ENCODE results near the gene PTK6.

The PTK6 gene

GRCh38 chr20:63491635-63492230, 45.4 kb downstream of the PTK6 start:
- ATAC-seq = no peak
- TF ChIP-seq, protein P1, sequence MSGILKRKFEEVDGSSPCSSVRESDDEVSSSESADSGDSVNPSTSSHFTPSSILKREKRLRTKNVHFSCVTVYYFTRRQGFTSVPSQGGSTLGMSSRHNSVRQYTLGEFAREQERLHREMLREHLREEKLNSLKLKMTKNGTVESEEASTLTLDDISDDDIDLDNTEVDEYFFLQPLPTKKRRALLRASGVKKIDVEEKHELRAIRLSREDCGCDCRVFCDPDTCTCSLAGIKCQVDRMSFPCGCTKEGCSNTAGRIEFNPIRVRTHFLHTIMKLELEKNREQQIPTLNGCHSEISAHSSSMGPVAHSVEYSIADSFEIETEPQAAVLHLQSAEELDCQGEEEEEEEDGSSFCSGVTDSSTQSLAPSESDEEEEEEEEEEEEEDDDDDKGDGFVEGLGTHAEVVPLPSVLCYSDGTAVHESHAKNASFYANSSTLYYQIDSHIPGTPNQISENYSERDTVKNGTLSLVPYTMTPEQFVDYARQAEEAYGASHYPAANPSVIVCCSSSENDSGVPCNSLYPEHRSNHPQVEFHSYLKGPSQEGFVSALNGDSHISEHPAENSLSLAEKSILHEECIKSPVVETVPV (CRISPR knock-in tag; IDR thresholded peaks at IDR 0.05) = no peak
- TF ChIP-seq TOX (CRISPR knock-in tag; IDR thresholded peaks at IDR 0.05; ENCODE audit: borderline replicate concordance) (no peak), CSDC2 (CRISPR knock-in tag; IDR thresholded peaks at IDR 0.05) (no peak)

- no peak for ATAC-seq
- no peak for TF ChIP-seq TCF4 (CRISPR knock-in tag; IDR thresholded peaks at IDR 0.05; ENCODE audit: borderline replicate concordance)
- no peak for TF ChIP-seq CREB5 (CRISPR knock-in tag; IDR thresholded peaks at IDR 0.05; ENCODE audit: low read depth)
- TF ChIP-seq TSHZ2 (CRISPR knock-in tag; IDR thresholded peaks at IDR 0.05) = no peak
- TF ChIP-seq ZNF8 (CRISPR knock-in tag; IDR thresholded peaks at IDR 0.05) = no peak
Measured at GRCh38 chr20:63491078-63491477, 46.1 kb downstream of the PTK6 start.

GRCh38 chr20:63490416-63490815, 46.8 kb downstream of the PTK6 start:
- no peak for ATAC-seq
- TF ChIP-seq ZFP30 (CRISPR knock-in tag; IDR thresholded peaks at IDR 0.05) (no peak), TOX (CRISPR knock-in tag; IDR thresholded peaks at IDR 0.05; ENCODE audit: borderline replicate concordance) (no peak), TSHZ2 (CRISPR knock-in tag; IDR thresholded peaks at IDR 0.05) (no peak), ZFP3 (CRISPR knock-in tag; IDR thresholded peaks at IDR 0.05) (no peak), ZNF8 (CRISPR knock-in tag; IDR thresholded peaks at IDR 0.05) (no peak), GLIS3 (CRISPR knock-in tag; IDR thresholded peaks at IDR 0.05) (no peak), SNAI2 (CRISPR knock-in tag; IDR thresholded peaks at IDR 0.05) (no peak), PPARA (CRISPR knock-in tag; IDR thresholded peaks at IDR 0.05; ENCODE audit: borderline replicate concordance) (no peak), OSR1 (CRISPR knock-in tag; IDR thresholded peaks at IDR 0.05) (no peak), CREB5 (CRISPR knock-in tag; IDR thresholded peaks at IDR 0.05; ENCODE audit: low read depth) (no peak), ZNF70 (CRISPR knock-in tag; IDR thresholded peaks at IDR 0.05) (no peak), POU6F1 (CRISPR knock-in tag; IDR thresholded peaks at IDR 0.05; ENCODE audit: borderline replicate concordance, low read depth) (no peak), BACH2 (CRISPR knock-in tag; IDR thresholded peaks at IDR 0.05; ENCODE audit: borderline replicate concordance) (no peak), ESRRG (CRISPR knock-in tag; IDR thresholded peaks at IDR 0.05) (no peak), ISL1 (CRISPR knock-in tag; IDR thresholded peaks at IDR 0.05) (no peak), ARNTL (CRISPR knock-in tag; IDR thresholded peaks at IDR 0.05; ENCODE audit: borderline replicate concordance, low read depth) (no peak), RARB (CRISPR knock-in tag; IDR thresholded peaks at IDR 0.05) (no peak), ZNF565 (CRISPR knock-in tag; conservative IDR thresholded peaks at IDR 0.05; ENCODE audit: low read depth) (no peak), TCF4 (CRISPR knock-in tag; IDR thresholded peaks at IDR 0.05; ENCODE audit: borderline replicate concordance) (no peak)
- TF ChIP-seq, protein P1 (CRISPR knock-in tag; IDR thresholded peaks at IDR 0.05) = no peak
